ENCODE measurements around the gene TSR3.

Gene TSR3

GRCh38 chr16:1350691-1351090, 987 bp downstream of the TSR3 start:
- no peak for DNase-seq

- DNase-seq, result no peak
Observed at GRCh38 chr16:1349951-1350350, 1.7 kb downstream of the TSR3 start.

GRCh38 chr16:1349351-1349750, 2.3 kb downstream of the TSR3 start:
- DNase-seq, result no peak

GRCh38 chr16:1348926-1349325, 2.8 kb downstream of the TSR3 start:
- no peak for DNase-seq

- no peak for DNase-seq
Observed at GRCh38 chr16:1348441-1348840, 3.2 kb downstream of the TSR3 start.

- DNase-seq, result no peak
Observed at GRCh38 chr16:1347962-1348361, 3.7 kb downstream of the TSR3 start.

GRCh38 chr16:1347286-1347855, 4.3 kb downstream of the TSR3 start:
- no peak for DNase-seq

GRCh38 chr16:1346422-1347285, 5.0 kb downstream of the TSR3 start:
- DNase-seq, result no peak

- no peak for DNase-seq
Observed at GRCh38 chr16:1345651-1346421, 5.8 kb downstream of the TSR3 start.

- no peak for DNase-seq
Observed at GRCh38 chr16:1345087-1345486, 6.6 kb downstream of the TSR3 start.

GRCh38 chr16:1344499-1344898, 7.2 kb downstream of the TSR3 start:
- no peak for DNase-seq

- DNase-seq, result no peak
Observed at GRCh38 chr16:1343428-1344242, 8.0 kb downstream of the TSR3 start.

- peak; percentile 52 for DNase-seq
Observed at GRCh38 chr16:1342526-1343427, 8.9 kb downstream of the TSR3 start.

- no peak for DNase-seq
Observed at GRCh38 chr16:1341495-1342420, 9.9 kb downstream of the TSR3 start.

GRCh38 chr16:1340730-1341494, 10.8 kb downstream of the TSR3 start:
- DNase-seq, result no peak

- DNase-seq, result no peak
Observed at GRCh38 chr16:1338855-1339675, 12.6 kb downstream of the TSR3 start.

GRCh38 chr16:1338119-1338730, 13.5 kb downstream of the TSR3 start:
- DNase-seq, result no peak

GRCh38 chr16:1337486-1337885, 14.2 kb downstream of the TSR3 start:
- no peak for DNase-seq

- DNase-seq, result no peak
Observed at GRCh38 chr16:1336619-1337018, 15.1 kb downstream of the TSR3 start.

Data from NK-92 treated with Interleukin-12 subunit alpha and Interleukin-12 subunit beta, amount 100 ng/mL, for 24 hours (cell line).